T-helper 2 cell treated with Interferon-gamma antibody and Interleukin-4, amounts not matched to agents 100 ng/mL and 5 ng/mL, for 36 hours (primary cell): Measurements from ENCODE around the gene CD1B. TPM values are rescaled to one million over a fixed set of nuclear protein-coding genes. Genes with fewer than 3 reads are reported as not detected.
"Not testable (repeated sequence)": the region's sequence is repeated elsewhere in the genome, so short reads cannot be mapped to it uniquely, and the experiment has no call there.

Source experiments
- intact Hi-C: fragments of 100-400 bp; cut with micrococcal nuclease; formaldehyde crosslinking; loops from one replicate; pipeline ENCODE4 v1.15.1; 2023
- total RNA-seq: library from RNA; stranded (reverse); gene quantifications from 2 replicates; pipeline ENCODE4 v1.2.3, GENCODE V29; 2022

CD1B gene
- total RNA-seq, 1 donor from 2014 or later: not detected

DNA sequence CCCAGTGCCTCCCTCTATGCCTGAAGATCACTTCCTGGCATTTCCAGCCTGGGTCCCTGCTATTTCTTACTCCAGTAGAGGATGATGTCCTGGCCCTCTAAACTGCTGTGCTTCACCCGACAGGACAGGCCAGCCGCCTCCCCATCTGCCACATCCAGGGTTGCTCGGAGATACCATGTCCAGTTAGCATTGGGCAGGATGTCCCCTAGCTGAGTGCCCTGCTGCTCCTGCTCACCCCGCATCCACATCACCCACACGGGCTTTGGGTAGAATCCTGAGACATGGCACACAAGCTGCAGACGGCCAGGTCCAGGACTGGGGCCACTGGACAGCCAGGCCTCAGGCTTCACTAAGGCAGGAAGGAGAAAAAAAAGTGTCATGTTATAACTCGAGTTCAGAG lies 2.0 kb downstream of the CD1B start:
- intact Hi-C loops: loop anchor here (2.0 kb wide), 1 partner anchor 82 kb away; no protein-coding TSS in a partner anchor

DNA sequence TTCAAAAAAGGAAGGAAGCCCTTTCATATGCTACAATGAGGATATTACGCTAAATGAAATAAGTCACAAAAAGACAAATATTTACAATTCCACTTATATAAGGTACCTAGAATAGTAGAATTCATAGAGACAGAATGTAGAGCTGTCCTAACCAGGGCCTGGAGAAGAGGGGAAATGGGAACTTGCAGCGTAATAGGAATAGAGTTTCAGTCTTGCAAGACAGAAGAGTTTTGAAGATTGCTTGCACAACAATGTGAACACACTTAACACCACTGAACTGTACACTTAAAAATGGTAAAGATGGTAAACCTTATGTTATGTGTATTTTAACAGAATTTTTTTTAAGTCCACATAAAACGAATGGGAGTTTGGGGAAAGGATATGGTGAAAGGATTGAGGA lies 2.9 kb downstream of the CD1B start:
- intact Hi-C loops: loop anchor here (2.0 kb wide), 1 partner anchor 82 kb away; no protein-coding TSS in a partner anchor

DNA sequence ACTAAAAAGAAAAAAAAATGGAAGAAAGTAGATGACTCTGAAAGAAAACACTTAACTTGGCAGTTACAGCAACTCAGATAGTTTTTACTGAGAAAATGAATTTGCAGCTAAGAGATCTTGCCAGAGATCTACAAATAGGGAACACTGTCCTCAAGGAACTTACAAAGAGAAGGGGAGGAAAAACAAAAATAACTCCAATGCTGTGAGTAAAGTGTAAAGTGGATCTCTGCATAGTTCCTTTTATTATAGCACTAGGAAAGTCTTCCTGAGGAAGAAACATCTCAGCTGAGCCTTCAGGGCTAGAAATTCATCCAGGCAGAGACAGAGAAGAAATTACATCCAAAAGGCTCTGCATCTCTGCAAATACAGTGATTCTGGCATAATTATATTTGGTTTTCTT lies 3.9 kb downstream of the CD1B start:
- intact Hi-C loops: no loop called here

DNA sequence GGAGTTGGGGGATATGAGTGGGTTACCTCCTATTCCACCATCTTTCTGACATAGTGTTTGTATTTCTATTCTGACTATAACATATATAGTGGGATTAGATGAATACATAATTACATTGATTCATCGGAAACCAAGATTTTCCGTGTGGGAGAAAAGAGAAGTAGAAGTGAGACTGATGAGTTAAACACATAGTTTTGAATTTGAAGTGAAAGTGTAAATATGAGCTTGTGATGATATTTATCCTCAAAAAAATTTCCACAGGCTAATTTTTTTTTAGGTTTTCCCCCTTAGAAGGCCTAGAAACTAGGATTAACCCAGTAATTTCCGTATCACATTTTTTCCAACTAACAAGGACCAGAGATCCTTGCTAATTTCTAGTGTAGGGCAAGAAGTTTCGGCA lies 6.9 kb downstream of the CD1B start:
- intact Hi-C loops: no loop called here

DNA sequence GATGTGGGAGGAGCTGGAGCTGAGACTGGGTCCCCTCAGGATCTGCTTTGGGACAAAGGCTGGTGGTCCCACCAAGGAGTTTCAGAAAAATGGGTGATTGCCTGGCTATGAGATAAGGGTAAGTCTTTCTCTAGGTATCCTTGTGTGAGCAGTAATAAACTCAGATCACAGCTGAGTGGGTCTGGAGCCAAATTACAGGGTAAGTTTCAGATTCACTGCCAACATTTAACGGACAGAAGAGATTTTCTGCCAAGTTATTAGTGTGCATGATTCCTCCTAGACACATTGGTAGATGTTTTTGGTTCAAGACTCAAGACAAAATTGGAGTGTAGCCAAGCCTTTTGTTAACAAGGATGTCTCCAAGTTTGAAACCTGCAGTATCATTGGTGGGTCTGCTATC lies 7.5 kb downstream of the CD1B start:
- intact Hi-C loops: no loop called here

DNA sequence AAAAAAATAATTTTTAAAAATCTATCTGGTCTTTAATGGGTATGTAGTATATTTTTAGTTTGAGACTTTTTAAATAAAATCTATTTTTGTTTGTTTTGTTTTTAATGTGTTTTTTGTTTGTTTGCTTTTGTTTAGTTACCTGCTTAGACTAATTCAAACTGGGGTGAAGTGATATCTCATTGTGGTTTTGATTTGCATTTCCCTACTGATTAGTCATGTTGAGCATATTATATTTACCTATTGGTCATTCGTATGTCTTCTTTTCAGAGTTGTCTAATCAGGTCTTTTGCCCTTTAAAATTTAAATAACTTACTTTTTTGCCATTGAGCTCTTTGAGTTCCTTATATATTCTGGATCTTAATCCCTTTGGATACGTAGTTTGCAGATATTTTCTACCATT lies 20.3 kb downstream of the CD1B start:
- intact Hi-C loops: no loop called here

DNA sequence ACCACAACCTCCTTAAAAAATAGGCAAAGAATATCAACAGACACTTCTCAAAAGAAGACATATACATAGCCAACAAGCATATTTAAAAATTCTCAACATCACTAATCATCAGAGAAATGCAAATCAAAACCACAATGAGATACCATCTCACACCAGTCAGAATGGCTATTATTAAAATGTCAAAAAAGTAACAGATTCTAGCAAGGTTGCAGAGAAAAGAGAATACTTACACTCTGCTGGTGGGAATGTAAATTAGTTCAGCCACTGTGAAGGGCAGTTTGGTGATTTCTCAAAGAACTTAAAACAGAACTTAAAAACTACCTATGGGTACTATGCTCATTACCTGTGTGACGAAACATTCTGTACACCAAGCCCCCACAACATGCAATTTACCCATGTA lies 20.7 kb downstream of the CD1B start:
- intact Hi-C loops: no loop called here

DNA sequence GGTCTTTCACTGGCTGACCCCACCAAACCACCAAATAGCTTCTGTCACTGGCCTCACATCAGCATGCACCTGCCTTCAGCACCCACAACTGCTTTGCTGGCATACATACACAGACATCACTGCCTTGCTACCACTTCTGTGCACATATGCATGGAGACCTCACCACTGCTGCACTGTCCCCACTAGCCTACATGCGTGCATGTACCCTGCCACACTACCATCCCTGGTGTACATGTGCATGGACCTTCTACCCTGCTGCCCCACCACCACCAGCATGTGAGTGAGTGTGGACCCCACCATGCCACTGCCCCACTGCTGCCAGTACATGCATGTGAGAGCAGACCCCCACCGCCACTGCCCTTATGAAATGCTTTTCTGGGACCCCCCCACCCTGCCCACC lies 35.5 kb downstream of the CD1B start:
- intact Hi-C loops: no loop called here

DNA sequence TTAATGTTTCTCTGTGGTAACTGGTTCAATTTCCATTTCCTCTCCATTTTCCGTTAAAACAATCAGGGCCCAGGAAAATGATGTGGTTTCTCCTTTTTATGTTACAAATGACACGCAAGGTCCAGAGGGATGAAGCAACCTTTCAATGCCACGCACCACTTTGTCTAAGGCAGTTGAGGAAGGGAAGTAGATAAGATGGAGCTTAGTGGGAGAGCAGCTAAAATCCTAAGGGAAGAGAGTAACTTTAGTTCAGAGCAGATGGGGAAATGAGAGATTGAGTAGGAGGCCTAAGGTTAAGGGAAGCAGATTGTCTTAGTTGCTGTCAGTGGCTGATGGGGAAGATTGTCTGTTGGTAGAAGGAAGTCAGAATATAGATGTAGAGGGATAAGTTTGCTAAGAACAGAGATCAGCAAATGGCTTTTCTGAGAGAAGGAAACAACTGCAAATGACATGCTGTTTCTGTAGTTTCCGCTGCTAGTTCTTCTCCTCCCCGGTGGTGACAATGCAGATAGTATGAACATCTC lies 40.9 kb downstream of the CD1B start:
- intact Hi-C loops: no loop called here

DNA sequence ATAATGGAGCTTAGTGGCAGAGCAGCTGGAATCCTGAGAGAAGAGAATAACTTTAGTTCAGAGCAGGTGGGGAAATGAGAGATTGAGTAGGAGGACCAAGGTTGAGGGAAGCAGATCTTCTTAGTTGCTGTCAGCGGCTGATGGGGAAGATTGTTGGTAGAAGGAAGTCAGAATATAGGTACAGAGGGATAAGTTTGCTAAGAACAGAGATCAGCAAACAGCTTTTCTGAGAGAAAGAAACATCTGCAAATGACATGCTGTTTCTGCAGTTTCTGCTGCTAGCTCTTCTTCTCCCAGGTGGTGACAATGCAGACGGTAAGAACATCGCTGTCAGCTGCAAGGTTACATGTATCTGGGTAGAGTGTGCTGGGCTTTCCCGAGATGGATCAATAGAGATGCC lies 41.5 kb downstream of the CD1B start, which contains the start of gene CD1C:
CD1C (plus strand) TSS at position 113 of the 400 bp plus-strand sequence; CDS start at position 255, 142 bp downstream.
- intact Hi-C loops: loop anchor here (5.0 kb wide), 1 partner anchor 43 kb away; no protein-coding TSS in a partner anchor

DNA sequence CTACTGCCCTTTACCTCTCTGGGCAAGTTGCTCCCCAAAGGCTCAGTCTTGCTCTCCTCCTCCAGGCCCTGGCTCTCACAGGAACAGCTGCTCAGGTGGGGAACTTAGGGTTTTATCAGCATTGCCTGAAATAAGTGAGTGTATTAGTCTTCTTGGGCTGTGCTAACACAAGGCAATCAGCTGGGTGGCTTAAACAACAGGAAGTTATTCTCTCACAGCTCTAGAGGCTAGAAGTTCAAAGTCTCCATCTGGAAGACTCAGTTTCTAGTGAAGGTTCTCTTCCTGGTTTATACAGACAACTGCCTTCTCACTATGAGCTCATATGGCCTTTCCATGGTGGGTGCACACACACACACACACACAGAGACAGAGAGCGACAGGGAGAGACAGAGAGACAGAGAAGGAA lies 44.4 kb downstream of the CD1B start:
- intact Hi-C loops: loop anchor here (5.0 kb wide), 1 partner anchor 40 kb away; no protein-coding TSS in a partner anchor

DNA sequence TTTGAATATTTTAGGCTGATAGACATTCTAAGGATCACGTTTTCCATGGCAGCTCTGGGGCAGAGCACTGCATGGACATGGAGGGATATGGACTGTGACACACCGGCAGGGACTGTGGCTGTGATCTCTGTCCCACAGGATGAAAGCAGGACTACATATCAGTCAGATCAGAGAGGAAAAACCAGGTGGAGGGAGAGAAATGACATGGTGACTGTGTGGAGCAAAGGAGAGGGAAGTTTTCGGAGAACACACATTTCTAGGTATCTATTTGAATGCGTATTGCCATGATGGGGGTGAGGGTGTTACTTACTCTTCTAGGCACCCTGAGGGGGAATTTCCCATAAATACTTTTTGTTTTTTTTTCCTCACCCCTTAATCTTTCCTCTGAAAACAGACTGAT lies 44.8 kb downstream of the CD1B start:
- intact Hi-C loops: loop anchor here (5.0 kb wide), 1 partner anchor 39 kb away; no protein-coding TSS in a partner anchor

DNA sequence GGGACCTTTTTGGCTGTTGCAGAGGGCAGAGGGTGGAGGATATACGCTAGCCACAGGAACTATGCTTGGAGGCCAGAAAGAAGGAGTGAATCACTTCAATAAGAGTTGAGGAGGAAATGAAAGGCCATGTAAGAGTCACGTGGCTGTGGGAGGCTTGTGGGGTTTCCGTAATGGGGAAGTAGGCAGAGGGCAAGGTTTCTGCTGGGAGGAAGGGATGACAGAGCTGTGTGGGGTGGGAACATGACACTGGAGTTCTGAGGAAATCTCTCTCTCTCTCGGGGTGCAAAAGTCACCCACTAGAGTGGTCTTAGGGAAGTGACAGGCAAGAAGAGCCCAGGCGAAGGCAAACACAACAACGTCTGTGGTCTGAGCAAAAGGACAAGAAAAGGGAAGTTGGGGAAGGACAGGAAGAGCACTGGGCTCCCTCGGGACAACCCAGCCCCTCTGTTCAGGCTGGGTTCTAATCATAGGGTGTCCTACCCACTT lies 45.5 kb downstream of the CD1B start:
- intact Hi-C loops: loop anchor here (5.0 kb wide), 1 partner anchor 38 kb away; no protein-coding TSS in a partner anchor

DNA sequence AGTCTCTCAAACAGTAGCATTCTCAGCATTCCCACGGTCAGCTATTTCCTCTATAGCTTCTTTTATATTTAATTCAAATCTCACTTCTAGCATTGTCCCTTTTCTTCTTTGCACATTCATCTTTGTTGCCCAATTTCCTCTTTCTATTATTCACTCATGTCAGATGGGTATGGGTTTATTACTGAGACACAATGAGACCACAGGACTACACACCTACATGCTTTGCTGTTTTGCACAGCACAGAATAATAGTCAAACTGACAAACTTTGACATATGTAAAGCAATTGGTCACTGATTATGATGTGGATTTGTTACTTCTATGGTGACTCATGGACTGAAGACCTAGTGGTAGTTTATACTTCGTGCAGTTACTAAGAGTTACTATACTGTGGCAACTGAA lies 47.4 kb downstream of the CD1B start:
- intact Hi-C loops: no loop called here

DNA sequence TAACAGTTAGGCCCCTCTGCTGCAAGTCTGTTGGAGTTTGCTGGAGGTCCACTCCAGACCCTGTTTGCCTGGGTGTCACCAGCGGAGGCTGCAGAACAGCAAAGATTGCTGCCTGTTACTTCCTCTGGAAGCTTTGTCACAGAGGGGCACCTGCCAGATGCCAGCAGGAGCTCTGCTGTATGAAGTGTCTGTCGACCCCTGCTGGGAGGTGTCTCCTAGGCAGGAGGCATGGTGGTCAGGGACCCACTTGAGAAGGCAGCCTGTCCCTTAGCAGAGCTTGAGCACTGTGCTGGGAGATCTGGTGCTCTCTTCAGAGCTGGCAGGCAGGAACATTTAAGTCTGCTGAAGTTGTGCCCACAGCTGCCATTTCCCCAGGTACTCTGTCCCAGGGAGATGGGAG lies 48.9 kb downstream of the CD1B start:
- intact Hi-C loops: not testable (repeated sequence)

Other genes with a start within 250 kb of the CD1B start
- gene CD1D, start 150.6 kb downstream of the CD1B start, total RNA-seq: not detected in 2 replicates
- gene CD1A, start 77.1 kb downstream of the CD1B start, total RNA-seq: 0.09 and 0.45 TPM in 2 replicates
- gene CD1C, start 41.6 kb downstream of the CD1B start, total RNA-seq: 0.11 TPM in 1 of 2 replicates, not detected in the other
- not detected in 2 replicates for gene CD1E, start 22.4 kb upstream of the CD1B start, total RNA-seq
- gene OR10T2, start 67.9 kb upstream of the CD1B start, total RNA-seq: not detected in 2 replicates
- gene OR10K2, start 94.7 kb upstream of the CD1B start, total RNA-seq: not detected in 2 replicates
- not detected in 2 replicates for gene OR10K1, start 130.3 kb upstream of the CD1B start, total RNA-seq
- gene OR10R2, start 140.7 kb upstream of the CD1B start, total RNA-seq: not detected in 2 replicates
- not detected in 2 replicates for gene OR6Y1, start 222.9 kb upstream of the CD1B start, total RNA-seq
- not detected in 2 replicates for gene OR6P1, start 239.0 kb upstream of the CD1B start, total RNA-seq
- not detected in 2 replicates for gene OR10X1, start 248.4 kb upstream of the CD1B start, total RNA-seq